ENCODE data around the gene SOD2.
"Not testable (repeated sequence)": the region's sequence is repeated elsewhere in the genome, so short reads cannot be mapped to it uniquely, and the experiment has no call there.

SOD2 gene

GRCh38 chr6:159716247-159717096 is 23.4 kb upstream of the SOD2 start:
- DNase-seq (ENCODE audit: low read depth): no peak

- no peak for DNase-seq (ENCODE audit: low read depth)
Measured at GRCh38 chr6:159715605-159716004, 22.6 kb upstream of the SOD2 start.

GRCh38 chr6:159715166-159715565 is 22.1 kb upstream of the SOD2 start:
- no peak for DNase-seq (ENCODE audit: low read depth)

- no peak for DNase-seq (ENCODE audit: low read depth)
Measured at GRCh38 chr6:159714404-159714803, 21.4 kb upstream of the SOD2 start.

GRCh38 chr6:159713984-159714383 is 20.9 kb upstream of the SOD2 start:
- no peak for DNase-seq (ENCODE audit: low read depth)

GRCh38 chr6:159712389-159712788 is 19.3 kb upstream of the SOD2 start:
- DNase-seq (ENCODE audit: low read depth): not testable (repeated sequence)

- DNase-seq (ENCODE audit: low read depth): not testable (repeated sequence)
Measured at GRCh38 chr6:159710603-159711002, 17.6 kb upstream of the SOD2 start.

- DNase-seq (ENCODE audit: low read depth): no peak
Measured at GRCh38 chr6:159701413-159701999, 8.5 kb upstream of the SOD2 start.

- DNase-seq (ENCODE audit: low read depth): no peak
Measured at GRCh38 chr6:159700970-159701369, 7.9 kb upstream of the SOD2 start.

GRCh38 chr6:159695984-159696383 is 2.9 kb upstream of the SOD2 start:
- DNase-seq (ENCODE audit: low read depth): no peak

GRCh38 chr6:159693894-159694545 is 979 bp upstream of the SOD2 start:
- no peak for DNase-seq (ENCODE audit: low read depth)

- peak; percentile 29 for DNase-seq (ENCODE audit: low read depth)
Measured at GRCh38 chr6:159692303-159693127, 526 bp downstream of the SOD2 start.

GRCh38 chr6:159691963-159692287 is 1.1 kb downstream of the SOD2 start:
- no peak for DNase-seq (ENCODE audit: low read depth)

GRCh38 chr6:159691133-159691962 is 1.7 kb downstream of the SOD2 start:
- DNase-seq (ENCODE audit: low read depth): no peak

- DNase-seq (ENCODE audit: low read depth): not testable (repeated sequence)
Measured at GRCh38 chr6:159690135-159690534, 2.9 kb downstream of the SOD2 start.

GRCh38 chr6:159689001-159689400 is 4.0 kb downstream of the SOD2 start:
- no peak for DNase-seq (ENCODE audit: low read depth)

- no peak for DNase-seq (ENCODE audit: low read depth)
Measured at GRCh38 chr6:159688266-159688905, 4.7 kb downstream of the SOD2 start.

GRCh38 chr6:159687341-159687740 is 5.7 kb downstream of the SOD2 start:
- no peak for DNase-seq (ENCODE audit: low read depth)

GRCh38 chr6:159686703-159687102 is 6.3 kb downstream of the SOD2 start:
- no peak for DNase-seq (ENCODE audit: low read depth)

- no peak for DNase-seq (ENCODE audit: low read depth)
Measured at GRCh38 chr6:159686040-159686439, 7.0 kb downstream of the SOD2 start.

GRCh38 chr6:159684013-159684304 is 9.1 kb downstream of the SOD2 start:
- no peak for DNase-seq (ENCODE audit: low read depth)
